ENCODE measurements around the gene LGR5. TPM values are rescaled to one million over a fixed set of nuclear protein-coding genes. Genes with fewer than 3 reads are reported as not detected.

The LGR5 gene
- total RNA-seq, 6 experiments from 2014 or later: not detected

DNA sequence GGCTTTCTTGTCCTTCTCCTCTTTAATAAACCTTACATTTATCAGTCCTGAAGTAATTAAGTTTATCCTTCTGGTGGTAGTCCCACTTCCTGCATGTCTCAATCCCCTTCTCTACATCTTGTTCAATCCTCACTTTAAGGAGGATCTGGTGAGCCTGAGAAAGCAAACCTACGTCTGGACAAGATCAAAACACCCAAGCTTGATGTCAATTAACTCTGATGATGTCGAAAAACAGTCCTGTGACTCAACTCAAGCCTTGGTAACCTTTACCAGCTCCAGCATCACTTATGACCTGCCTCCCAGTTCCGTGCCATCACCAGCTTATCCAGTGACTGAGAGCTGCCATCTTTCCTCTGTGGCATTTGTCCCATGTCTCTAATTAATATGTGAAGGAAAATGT, 144.8 kb downstream of the LGR5 start:
- Mint-ChIP-seq H3K36me3 (ENCODE audit: low read depth) (no peaks in the 10 kb centered on the region), H3K27ac (no peak overlapping the region), H3K27me3 (ENCODE audit: insufficient read depth) (peaks cover 11% of the 10 kb centered on the region; the same call in 1 of the 2 replicates), H3K4me3 (no peak overlapping the region), H3K4me1 (ENCODE audit: low read depth) (peaks cover 15% of the 10 kb centered on the region), H3K9me3 (no peaks in the 10 kb centered on the region)
- TF ChIP-seq, protein P1, sequence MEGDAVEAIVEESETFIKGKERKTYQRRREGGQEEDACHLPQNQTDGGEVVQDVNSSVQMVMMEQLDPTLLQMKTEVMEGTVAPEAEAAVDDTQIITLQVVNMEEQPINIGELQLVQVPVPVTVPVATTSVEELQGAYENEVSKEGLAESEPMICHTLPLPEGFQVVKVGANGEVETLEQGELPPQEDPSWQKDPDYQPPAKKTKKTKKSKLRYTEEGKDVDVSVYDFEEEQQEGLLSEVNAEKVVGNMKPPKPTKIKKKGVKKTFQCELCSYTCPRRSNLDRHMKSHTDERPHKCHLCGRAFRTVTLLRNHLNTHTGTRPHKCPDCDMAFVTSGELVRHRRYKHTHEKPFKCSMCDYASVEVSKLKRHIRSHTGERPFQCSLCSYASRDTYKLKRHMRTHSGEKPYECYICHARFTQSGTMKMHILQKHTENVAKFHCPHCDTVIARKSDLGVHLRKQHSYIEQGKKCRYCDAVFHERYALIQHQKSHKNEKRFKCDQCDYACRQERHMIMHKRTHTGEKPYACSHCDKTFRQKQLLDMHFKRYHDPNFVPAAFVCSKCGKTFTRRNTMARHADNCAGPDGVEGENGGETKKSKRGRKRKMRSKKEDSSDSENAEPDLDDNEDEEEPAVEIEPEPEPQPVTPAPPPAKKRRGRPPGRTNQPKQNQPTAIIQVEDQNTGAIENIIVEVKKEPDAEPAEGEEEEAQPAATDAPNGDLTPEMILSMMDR (IDR thresholded peaks at IDR 0.05): no peak
- DNase-seq: no peak

DNA sequence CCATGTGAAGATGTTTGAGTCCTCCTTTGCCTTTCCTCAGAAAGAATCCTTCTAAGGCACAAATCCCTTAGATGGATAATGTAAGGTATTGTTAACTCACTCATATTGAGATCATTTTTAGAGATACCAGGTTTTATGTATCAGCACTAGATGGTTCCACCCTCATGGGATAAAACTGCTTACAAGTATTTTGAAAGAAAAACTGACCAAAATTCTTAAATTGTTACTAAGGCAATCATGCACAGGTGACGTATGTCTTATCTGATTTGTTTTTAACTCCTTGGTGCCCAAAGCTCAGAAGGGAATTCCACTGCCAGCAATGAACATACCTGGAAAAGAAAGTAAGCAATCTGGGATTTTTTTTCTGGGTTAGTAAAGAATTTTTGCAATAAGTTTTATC, 145.6 kb downstream of the LGR5 start:
- H3K27ac Mint-ChIP-seq: no peak overlapping the region
- peaks cover 23% of the 10 kb centered on the region for H3K4me1 Mint-ChIP-seq (ENCODE audit: low read depth)
- H3K27me3 Mint-ChIP-seq (ENCODE audit: insufficient read depth): peaks cover 11% of the 10 kb centered on the region; the same call in 1 of the 2 replicates
- no peaks in the 10 kb centered on the region for H3K9me3 Mint-ChIP-seq
- no peaks in the 10 kb centered on the region for H3K36me3 Mint-ChIP-seq (ENCODE audit: low read depth)
- no peak for DNase-seq
- TF ChIP-seq, protein P1 (IDR thresholded peaks at IDR 0.05): no peak
- no peak overlapping the region for H3K4me3 Mint-ChIP-seq

DNA sequence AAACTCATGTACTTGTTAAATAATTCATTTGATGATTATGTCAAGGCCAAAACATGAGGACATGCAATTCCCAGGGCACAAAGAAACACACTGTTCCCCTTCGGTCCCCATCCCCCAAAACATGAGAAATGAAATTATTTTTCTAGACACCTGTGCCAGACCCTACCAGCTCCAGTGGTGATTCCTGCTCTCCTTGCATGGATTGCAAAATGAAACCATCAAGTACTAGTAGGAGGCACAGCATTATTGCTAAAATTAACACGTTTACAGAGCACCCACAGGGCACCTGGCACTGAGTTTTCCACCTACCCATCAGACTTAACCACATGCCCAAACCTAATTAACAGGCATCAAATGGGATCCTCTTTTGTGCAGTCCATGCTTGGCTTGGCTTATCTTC, 147.4 kb downstream of the LGR5 start:
- H3K4me1 Mint-ChIP-seq (ENCODE audit: low read depth): peaks cover 32% of the 10 kb centered on the region
- DNase-seq: no peak
- H3K4me3 Mint-ChIP-seq: no peak overlapping the region
- no peaks in the 10 kb centered on the region for H3K9me3 Mint-ChIP-seq
- no peak overlapping the region for H3K27ac Mint-ChIP-seq
- H3K36me3 Mint-ChIP-seq (ENCODE audit: low read depth): no peaks in the 10 kb centered on the region
- peaks cover 12% of the 10 kb centered on the region for H3K27me3 Mint-ChIP-seq (ENCODE audit: insufficient read depth)
- TF ChIP-seq, protein P1 (IDR thresholded peaks at IDR 0.05): no peak

DNA sequence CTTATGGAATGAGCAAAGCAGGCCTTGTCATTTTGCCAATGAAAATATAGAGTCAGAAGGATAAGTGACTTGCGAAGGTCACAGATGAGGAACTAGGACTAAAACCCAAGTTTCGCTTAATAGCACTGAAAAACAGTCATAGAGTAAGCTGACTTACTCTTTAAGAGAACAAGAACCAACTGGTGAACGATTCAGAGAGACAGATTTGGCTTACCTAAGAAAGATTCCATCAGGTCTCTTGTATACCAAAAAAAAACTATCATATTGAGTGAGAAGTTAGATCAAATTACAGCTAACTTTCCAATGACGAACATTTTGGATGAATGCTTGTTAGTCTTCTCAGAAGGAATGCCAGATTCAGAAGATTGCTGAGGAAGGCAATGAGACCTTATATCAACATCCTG, 149.9 kb downstream of the LGR5 start:
- Mint-ChIP-seq H3K4me1 (ENCODE audit: low read depth) (peaks cover 31% of the 10 kb centered on the region), H3K4me3 (peak overlapping the region; percentile 38; the same call in 1 of the 2 replicates), H3K36me3 (ENCODE audit: low read depth) (no peaks in the 10 kb centered on the region), H3K9me3 (no peaks in the 10 kb centered on the region), H3K27ac (no peak overlapping the region), H3K27me3 (ENCODE audit: insufficient read depth) (peaks cover 7% of the 10 kb centered on the region)
- TF ChIP-seq, protein P1 (IDR thresholded peaks at IDR 0.05): no peak
- peak; percentile 40 for DNase-seq

DNA sequence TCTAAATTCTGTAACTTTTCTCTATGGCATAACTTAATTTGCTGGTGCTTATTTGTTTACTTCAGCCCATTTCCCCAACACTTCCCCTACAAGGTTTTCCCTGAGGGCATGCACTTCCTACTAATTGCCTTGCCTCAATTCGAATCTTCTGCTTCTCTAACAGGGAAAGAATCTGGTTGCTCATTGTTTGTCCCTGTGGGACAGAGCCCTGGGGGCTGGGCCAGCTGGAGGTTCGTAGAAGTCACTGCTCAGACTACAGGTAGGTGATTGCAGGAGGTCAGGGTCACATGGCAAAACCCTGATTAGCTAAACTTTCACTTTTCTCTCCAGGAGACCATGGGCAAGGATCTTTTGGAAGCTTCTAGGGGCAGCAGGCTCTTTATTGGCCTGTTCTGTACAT, 152.0 kb downstream of the LGR5 start:
- no peak for DNase-seq
- TF ChIP-seq, protein P1 (IDR thresholded peaks at IDR 0.05): no peak
- Mint-ChIP-seq H3K4me3 (no peak overlapping the region), H3K36me3 (ENCODE audit: low read depth) (no peaks in the 10 kb centered on the region), H3K9me3 (no peaks in the 10 kb centered on the region), H3K27me3 (ENCODE audit: insufficient read depth) (peaks cover 7% of the 10 kb centered on the region), H3K4me1 (ENCODE audit: low read depth) (peaks cover 25% of the 10 kb centered on the region), H3K27ac (no peak overlapping the region)

DNA sequence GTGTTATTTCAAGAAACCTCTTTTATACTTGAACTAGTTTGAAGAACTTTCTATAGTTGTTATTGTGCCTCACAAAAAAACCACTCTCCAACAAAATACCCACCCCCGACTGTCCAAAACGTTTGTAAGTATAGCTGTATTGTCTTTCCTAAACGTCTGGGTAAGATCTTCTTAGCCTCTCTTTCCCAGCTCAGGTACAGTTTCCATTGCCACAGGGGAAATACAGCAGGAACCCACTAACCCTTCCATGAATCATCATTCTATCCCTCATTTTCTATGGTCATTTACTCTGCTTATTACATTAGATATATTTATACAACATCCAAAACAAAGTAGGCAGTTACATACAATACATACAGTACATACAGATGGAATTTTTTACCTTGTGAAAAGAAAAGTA, 153.2 kb downstream of the LGR5 start:
- Mint-ChIP-seq H3K27me3 (ENCODE audit: insufficient read depth) (peaks cover 7% of the 10 kb centered on the region), H3K27ac (no peak overlapping the region), H3K9me3 (no peaks in the 10 kb centered on the region), H3K4me1 (ENCODE audit: low read depth) (peaks cover 25% of the 10 kb centered on the region), H3K4me3 (no peak overlapping the region), H3K36me3 (ENCODE audit: low read depth) (no peaks in the 10 kb centered on the region)
- no peak for DNase-seq
- TF ChIP-seq, protein P1 (IDR thresholded peaks at IDR 0.05): no peak
